ENCODE results near the gene STAT3. TPM values are rescaled to one million over a fixed set of nuclear protein-coding genes. Genes with fewer than 3 reads are reported as not detected.

STAT3 gene
- total and polyA plus RNA-seq, 9 of the 15 experiments (the other 6 are each of a cell fraction or from before 2014, with no cell fraction given): 90.0 to 179 (median 114) TPM

DNA sequence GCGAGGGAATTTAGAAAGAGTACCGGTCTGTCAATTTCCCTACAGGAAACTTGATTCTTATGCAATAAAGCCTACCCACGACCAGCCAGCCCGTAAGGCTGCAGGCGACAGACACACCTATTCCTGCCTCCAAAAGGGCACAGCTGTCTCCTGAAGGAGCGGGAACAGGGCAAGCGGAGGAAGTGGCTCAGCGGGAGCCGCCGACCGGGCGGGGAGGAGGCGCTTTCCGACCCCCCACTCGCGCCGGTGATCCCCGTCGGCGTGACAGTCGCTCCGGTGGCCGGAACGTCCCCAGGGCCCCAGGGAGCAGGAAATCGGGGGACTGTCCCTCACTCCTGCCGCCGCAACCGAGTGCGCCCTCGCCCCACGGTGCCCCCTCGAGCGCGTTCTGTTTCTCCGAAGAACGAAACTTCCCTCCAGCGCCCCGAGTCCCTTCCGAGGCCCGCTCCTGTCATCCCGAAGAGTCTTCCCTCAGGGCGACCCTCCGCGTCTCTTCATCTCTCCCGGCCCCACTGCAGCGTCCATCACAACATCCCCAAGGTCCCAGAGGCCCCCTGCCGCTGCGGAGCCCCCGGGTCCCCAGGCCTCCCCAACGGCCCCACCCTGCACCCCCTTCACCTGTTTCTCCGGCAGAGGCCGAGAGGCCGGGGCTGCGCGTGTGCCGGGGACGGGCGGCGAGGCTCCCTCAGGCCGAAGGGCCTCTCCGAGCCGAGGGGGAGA, 421 bp downstream of the STAT3 start:
- 0% methylated on average over 31 of the region's 62 CpGs for WGBS (ENCODE audit: insufficient coverage, low coverage, missing lambda C conversion rate)
- H2AFZ ChIP-seq (ENCODE audit: low read depth, low read length): peak overlapping the region; percentile 57
- peak; percentile 15 for ATAC-seq
- H4K20me1 ChIP-seq (replicated peaks; ENCODE audit: control insufficient read depth, insufficient read depth, low read length): peaks cover 6% of the 10 kb centered on the region; the same call in 1 of the 2 replicates
- H3K9ac ChIP-seq (ENCODE audit: insufficient read depth in 1 of 2, low read depth in 2 of 2, low read length in 2 of 2): peak overlapping the region; percentile 87 to 98
- H3K9me1 ChIP-seq (ENCODE audit: control insufficient read depth, insufficient read depth, low read length): no peaks in the 10 kb centered on the region
- no peaks in the 10 kb centered on the region for H3K27me3 ChIP-seq (ENCODE audit: control insufficient read depth in 2 of 2, insufficient read depth in 2 of 2, low read length in 2 of 2)
- POLR2A ChIA-PET: interaction anchor here (0.6 to 2.0 kb wide), 12 partner anchors 9 to 1993 kb away, joined by 3 to 9 read pairs (median 4); partner anchors contain the start of gene STAT5B
- H3K9me3 ChIP-seq (replicated peaks; ENCODE audit: control insufficient read depth, insufficient read depth, low read depth, low read length): no peaks in the 10 kb centered on the region
- intact Hi-C loops (cut with micrococcal nuclease) (loop anchor here (5.0 kb wide), 1 partner anchor 66 kb away; no protein-coding TSS in a partner anchor), in situ Hi-C loops (cut with MboI) (no loop called here)
- no TSS peak for BruUV-seq (replicated peaks)
- FAIRE-seq: no peak
- DNase-seq (ENCODE audit: extremely low read depth in 1 of 4, low spot score in 3 of 4): peak; percentile 40 to 48 (median 42)
- peaks cover 15% of the 10 kb centered on the region; the same call in 1 of the 3 replicates for H3K36me3 ChIP-seq (ENCODE audit: control insufficient read depth, insufficient read depth, low read length)
- H3K4me1 ChIP-seq (replicated peaks in 1 of 2; ENCODE audit: control insufficient read depth in 2 of 2, insufficient read depth in 2 of 2, low read length in 2 of 2): peaks cover 8 to 14% of the 10 kb centered on the region in 2 experiments
- peaks cover 46% of the 10 kb centered on the region for H3K79me2 ChIP-seq (ENCODE audit: control insufficient read depth, insufficient read depth, low read length)
- peak overlapping the region; percentile 91 for H3K4me3 ChIP-seq
- H3K4me2 ChIP-seq (ENCODE audit: insufficient read depth, low read length): peak overlapping the region; percentile 91
- CTCF ChIA-PET (ENCODE audit: low intra/inter-chr PET ratio): no interaction called here
- peak overlapping the region; percentile 90 for H3K27ac ChIP-seq (ENCODE audit: extremely low read depth, low read depth, low read length)
- peak; percentile 87 for TF ChIP-seq RBBP5 (IDR thresholded peaks at IDR 0.05; ENCODE audit: borderline replicate concordance, insufficient read depth, low read length, poor library complexity, severe bottlenecking)
- TF ChIP-seq ZNF143 (CRISPR knock-in tag; IDR thresholded peaks at IDR 0.05): no peak
- TF ChIP-seq, protein P1, sequence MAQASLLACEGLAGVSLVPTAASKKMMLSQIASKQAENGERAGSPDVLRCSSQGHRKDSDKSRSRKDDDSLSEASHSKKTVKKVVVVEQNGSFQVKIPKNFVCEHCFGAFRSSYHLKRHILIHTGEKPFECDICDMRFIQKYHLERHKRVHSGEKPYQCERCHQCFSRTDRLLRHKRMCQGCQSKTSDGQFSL (CRISPR knock-in tag; IDR thresholded peaks at IDR 0.05): peak; percentile 27; the same call in 1 of the 2 replicates
- TF ChIP-seq, protein P1 (tag; IDR thresholded peaks at IDR 0.05): peak in 1 of 2 experiments; percentile 63; a peak in 1 of 4 replicates
- TF ChIP-seq SPI1 (IDR thresholded peaks at IDR 0.05; ENCODE audit: borderline replicate concordance, low read depth, low read length): peak; percentile 68
- TF ChIP-seq SIN3A (IDR thresholded peaks at IDR 0.05; ENCODE audit: borderline replicate concordance in 2 of 2, control insufficient read depth in 1 of 2, low read depth in 2 of 2, low read length in 2 of 2): peak in 1 of 2 experiments; percentile 75; a peak in 1 of 4 replicates
- TF ChIP-seq SETDB1 (IDR thresholded peaks at IDR 0.05; ENCODE audit: low read length): no peak
- no peak for TF ChIP-seq FOXK1 (CRISPR knock-in tag; IDR thresholded peaks at IDR 0.05; ENCODE audit: borderline replicate concordance)
- peak; percentile 12 for TF ChIP-seq HMGN3 (IDR thresholded peaks at IDR 0.05; ENCODE audit: borderline replicate concordance, extremely low read depth, insufficient read length, low read depth, low read length)
- TF ChIP-seq SAP30 (IDR thresholded peaks at IDR 0.05; ENCODE audit: borderline replicate concordance, insufficient read depth, low read depth, low read length, poor library complexity, severe bottlenecking): peak; percentile 70
- TF ChIP-seq ZNF76 (CRISPR knock-in tag; IDR thresholded peaks at IDR 0.05; ENCODE audit: borderline replicate concordance): no peak
- TF ChIP-seq ARID4B (CRISPR knock-in tag; IDR thresholded peaks at IDR 0.05): peak; percentile 54
- peak; percentile 59; the same call in 1 of the 2 replicates for TF ChIP-seq POLR2AphosphoS5 (IDR thresholded peaks at IDR 0.05; ENCODE audit: control insufficient read depth, insufficient read depth, low read depth, low read length)
